Right ventricle myocardium inferior (tissue), 1 donor: Measurements from ENCODE around the gene EEF1A1. TPM values are rescaled to one million over a fixed set of nuclear protein-coding genes. Genes with fewer than 3 reads are reported as not detected.
"Not testable (repeated sequence)": the region's sequence is repeated elsewhere in the genome, so short reads cannot be mapped to it uniquely, and the experiment has no call there.

Experiments used
- ATAC-seq: fragments of 200-7000 bp; cut with Tn5 transposase; one replicate; pipeline ENCODE4 v1.9.1; 2020; ENCODE audit warnings: mild to moderate bottlenecking, moderate library complexity
- DNase-seq: peaks from one replicate; pipeline ENCODE4 v3.0.0; 2021; ENCODE audit errors: missing footprints
- intact Hi-C: fragments of 100-400 bp; cut with DNase I; formaldehyde crosslinking; loops from one replicate; pipeline ENCODE4 v1.11.0; 2022
- total RNA-seq: library from RNA; stranded (reverse); fragmentation: NEBNext Ultra II Directional; extraction: Animal tissue kit (Norgen Biotek cat#: 25700); gene quantifications from one replicate; pipeline ENCODE4 v1.2.1, GENCODE V29; 2021
- donor health status: DM: no; HTN: yes; CAD: no; lungs with severe emphysema.

Gene EEF1A1
- total RNA-seq, 1 donor from 2014 or later, result 1,647 TPM

DNA sequence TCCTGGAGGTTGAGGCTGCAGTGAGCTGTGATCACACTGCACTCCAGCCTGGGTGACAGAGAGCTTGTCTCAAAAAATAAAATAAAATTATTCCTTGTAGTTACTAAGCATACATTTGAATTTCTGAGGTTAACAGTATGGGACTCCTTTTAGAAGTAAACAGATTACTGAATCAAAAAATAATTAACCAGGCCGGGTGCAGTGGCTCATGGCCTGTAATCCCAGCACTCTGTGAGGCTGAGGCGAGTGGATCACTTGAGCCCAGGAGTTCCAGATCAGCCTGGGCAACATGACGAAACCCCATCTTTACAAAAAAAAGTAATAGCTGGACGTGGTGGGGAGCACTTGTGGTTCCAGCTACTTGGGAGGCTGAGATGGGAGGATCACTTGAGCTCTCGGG, 22.1 kb upstream of the EEF1A1 start:
- DNase-seq (no peak), ATAC-seq (no peak)
- intact Hi-C loops, result no loop called here

DNA sequence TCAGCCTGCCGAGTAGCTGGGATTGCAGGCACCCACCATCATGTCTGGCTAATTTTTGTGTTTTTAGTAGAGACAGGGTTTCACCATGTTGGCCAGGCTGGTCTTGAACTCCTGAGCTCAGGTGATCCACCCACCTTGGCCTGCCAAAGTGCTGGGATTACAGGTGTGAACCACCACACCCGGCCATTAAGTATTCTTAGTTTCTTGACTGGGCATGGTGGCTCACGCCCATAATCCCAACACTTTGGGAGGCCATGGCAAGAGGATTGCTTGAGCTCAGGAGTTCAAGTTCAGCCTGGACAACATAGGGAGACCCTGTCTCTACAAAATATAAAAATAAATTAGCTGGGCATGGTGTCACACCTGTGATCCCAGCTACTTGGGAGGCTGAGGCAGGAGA, 21.6 kb upstream of the EEF1A1 start:
- ATAC-seq, DNase-seq, intact Hi-C loops: not testable (repeated sequence)

DNA sequence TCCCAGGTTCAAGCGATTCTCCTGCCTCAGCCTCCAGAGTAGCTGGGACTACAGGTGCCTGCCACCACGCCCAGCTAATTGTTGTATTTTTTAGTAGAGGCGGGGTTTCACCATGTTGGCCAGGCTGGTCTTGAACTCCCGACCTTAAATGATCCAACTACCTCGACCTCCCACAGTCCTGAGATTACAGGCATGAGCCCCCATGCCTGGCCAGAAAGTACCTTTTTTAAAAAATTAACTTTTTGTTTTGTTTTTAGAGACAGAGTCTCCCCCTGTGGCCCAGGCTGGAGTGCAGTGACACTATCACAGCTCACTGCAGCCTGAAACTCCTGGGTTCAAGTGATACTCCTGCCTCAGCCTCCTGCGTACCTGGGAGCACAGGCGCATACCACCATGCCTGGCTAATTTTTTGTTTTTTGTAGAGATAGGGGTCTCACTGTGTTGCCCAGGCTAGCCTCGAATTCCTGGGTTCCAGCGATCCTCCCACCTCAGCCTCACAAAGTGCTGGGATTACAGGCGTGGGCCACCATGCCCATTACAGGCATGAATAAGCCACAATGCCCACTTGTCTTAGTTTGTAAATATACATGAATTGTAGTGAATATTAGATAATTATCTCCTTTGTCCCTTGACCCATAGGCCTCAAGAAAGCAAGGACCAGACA, 17.4 kb upstream of the EEF1A1 start:
- intact Hi-C loops, result no loop called here
- no peak for ATAC-seq
- DNase-seq, result no peak

DNA sequence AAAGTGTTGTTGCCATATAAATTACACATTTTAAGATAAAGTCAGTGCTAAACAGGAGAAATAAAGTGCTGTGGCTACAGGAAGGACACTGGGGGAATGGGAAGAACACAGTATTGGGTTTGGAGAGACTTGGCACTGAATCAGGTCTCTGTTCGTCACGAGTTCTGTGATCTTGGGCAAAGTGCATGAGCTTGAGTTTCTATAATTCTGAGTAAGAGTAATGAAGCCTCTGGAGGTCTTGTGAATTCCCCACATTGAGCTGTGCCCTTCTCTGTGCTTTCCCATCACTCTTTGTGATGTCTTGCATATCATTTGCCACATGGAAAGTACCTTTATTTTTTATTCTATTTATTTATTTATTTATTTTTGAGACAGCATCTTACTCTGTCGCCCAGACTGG, 16.8 kb upstream of the EEF1A1 start:
- intact Hi-C loops, result no loop called here
- no peak for ATAC-seq
- no peak for DNase-seq

DNA sequence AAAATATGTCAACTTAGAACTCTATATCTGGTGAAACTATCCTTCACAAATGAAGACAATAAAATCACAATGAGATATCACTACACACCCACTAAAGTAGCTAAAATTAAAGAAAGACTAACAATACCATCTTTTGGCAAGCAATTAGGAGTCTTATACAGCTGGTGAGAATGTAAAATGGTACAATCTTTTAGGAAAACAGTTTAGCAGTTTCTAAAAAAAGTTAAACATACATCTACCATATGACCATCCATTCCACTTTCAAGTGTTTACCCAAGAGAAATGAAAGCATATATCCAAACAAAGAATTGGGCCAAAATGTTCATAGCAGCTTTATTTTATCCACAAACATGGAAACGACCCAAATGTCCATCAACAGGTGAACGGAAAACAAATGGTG, 13.8 kb upstream of the EEF1A1 start:
- intact Hi-C loops, result no loop called here
- ATAC-seq (no peak), DNase-seq (no peak)

DNA sequence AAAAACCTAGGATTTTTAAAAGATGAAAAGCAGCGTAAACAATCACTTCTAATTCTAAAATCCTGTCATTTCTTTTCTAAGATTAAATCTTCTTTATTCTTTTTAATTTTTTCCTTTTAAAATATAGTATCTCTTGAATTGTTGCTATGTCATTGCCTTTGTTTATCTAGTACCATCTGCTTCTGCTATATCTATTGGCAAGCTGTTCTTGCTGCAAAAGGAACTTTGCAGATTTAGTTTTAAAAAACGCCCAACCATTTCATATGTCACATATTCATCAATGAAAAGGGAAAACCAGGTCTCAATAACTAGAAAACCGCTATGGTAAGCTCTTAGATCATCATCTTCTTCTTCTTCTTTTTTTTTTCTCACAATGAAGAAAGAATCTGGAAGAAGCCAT, 11.5 kb upstream of the EEF1A1 start:
- no peak for DNase-seq
- intact Hi-C loops, result no loop called here
- ATAC-seq, result no peak

DNA sequence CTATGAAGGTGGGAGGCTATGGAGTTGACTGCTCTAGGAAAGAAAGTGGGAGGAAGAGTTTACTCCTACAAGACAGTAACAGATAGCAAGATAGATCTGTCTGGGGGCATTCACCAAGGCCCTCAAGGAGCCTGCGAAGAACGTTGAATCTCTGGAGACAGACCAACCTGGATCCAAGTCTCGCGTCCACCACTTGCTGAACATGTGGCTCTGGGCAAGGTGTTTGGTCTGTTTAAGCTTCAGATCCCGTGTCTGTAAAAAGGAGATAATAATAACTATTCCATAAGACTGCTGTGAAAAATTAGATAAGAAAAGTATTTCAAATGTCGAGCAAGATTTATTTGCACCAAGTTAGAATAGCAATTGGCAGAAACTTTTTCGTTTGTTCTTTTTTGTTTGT, 8.1 kb upstream of the EEF1A1 start:
- intact Hi-C loops, result no loop called here
- DNase-seq (no peak), ATAC-seq (no peak)

DNA sequence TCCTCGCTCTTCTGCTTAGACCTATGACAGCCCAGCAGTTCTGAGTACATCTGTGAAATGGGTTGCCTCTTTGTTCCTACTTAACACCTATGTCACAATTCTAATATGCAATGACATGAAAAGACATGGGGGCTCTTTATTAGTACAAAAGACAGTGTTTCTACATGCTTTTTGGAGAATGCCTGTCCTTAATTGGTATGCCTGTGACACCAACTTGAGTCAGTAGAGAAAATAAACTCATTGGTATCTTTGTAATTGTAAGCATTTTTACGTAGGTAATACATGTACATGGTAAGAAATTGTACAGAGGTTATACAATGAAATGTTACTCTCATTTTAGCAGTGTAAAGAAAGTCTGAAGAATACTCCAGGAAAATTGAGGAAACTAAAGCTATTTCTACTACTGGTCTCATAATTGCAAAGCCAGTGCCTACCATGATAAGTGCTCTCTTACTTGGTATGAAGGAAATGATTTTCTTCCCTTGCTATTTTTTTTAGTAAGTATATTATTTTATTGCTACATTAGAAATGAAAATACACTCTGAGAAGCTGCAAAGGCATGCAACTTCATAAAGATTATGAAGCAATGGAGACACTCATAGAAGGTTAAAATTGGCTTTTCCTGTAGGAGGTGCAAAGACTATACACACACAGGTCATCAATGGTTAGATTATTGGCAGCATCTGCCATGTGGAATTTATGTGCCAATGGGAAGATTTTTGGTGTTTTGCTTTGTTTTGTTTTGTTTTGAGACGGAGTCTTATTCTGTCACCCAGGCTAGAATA, 4.9 kb upstream of the EEF1A1 start:
- DNase-seq, result no peak
- intact Hi-C loops, result no loop called here
- ATAC-seq, result no peak

DNA sequence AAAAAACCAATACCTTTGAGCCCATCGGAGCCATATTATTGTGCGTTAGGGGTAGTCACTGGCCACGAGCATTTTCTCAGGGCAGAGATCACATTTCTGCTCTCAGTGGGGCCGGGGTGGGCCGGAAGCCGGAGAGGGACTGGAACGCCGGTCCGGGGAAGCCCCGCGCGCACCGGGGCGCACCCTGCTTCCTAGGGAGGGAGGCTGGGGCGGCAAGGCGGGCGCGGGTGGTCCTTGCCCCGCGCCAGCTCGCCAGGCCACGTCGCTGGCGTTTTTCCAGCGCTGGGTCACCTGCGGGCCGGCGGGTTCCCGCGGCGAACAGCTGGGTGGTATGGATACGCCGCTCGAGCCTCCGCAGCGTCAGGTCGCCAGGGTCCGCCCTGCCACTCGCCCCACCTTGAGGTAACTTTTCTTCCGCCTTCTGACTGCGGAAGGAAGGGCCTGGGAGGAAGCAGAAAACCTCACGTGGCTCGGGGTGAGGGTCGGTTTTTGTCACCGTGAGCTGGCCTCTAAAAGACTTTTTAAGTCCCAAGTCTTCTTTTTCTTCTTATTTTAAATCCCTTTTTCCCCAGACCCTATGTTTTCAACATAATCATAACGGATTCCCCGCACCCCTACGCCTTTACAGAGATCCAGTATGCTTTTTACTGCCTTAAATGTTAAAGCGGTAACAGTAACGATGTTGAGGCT, 2.7 kb upstream of the EEF1A1 start:
- DNase-seq (peak; percentile 78), ATAC-seq (no peak)
- intact Hi-C loops, result loop anchor here (5.0 kb wide), 2 partner anchors 44 to 129 kb away; partner anchors contain the start of gene SLC17A5

DNA sequence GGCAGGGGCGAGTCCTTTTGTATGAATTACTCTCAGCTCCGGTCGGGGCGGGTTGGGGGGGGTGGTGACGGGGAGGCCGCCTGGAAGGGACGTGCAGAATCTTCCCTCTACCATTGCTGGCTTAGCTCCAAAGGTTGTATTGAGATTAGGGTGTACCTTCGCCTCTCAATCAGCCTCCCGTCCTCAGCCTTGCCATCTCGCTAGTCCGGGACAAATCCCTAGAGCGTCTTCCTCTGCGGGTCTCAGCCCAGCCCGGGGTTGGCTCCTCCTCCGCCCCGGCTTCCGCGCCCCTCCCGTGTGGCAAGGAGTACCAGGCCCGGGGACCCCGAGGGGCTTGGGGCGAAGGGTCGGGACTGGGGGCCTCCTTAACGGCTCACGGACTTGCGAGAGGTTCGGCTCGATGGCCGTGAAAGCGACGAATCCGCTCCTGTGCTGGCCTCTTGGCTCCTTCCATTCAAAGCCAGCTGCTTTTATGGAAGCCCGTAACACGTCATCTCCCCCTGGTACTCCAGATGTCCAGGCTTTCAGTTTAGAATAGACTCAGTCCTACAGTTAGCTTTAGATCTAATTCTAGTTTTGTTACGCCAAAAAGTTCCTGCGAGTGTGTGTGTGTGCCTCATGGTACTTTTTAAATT, 636 bp upstream of the EEF1A1 start:
- DNase-seq, result peak; percentile 85
- intact Hi-C loops, result loop anchor here (2.0 to 5.0 kb wide), 3 partner anchors 46 to 131 kb away; partner anchors contain the start of gene SLC17A5
- peak; percentile 58 for ATAC-seq

DNA sequence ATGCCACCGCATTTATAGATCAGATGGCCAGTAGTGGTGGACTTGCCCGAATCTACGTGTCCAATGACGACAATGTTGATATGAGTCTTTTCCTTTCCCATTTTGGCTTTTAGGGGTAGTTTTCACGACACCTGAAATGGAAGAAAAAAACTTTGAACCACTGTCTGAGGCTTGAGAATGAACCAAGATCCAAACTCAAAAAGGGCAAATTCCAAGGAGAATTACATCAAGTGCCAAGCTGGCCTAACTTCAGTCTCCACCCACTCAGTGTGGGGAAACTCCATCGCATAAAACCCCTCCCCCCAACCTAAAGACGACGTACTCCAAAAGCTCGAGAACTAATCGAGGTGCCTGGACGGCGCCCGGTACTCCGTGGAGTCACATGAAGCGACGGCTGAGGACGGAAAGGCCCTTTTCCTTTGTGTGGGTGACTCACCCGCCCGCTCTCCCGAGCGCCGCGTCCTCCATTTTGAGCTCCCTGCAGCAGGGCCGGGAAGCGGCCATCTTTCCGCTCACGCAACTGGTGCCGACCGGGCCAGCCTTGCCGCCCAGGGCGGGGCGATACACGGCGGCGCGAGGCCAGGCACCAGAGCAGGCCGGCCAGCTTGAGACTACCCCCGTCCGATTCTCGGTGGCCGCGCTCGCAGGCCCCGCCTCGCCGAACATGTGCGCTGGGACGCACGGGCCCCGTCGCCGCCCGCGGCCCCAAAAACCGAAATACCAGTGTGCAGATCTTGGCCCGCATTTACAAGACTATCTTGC, 725 bp downstream of the EEF1A1 start:
- ATAC-seq, result peak; percentile 60
- intact Hi-C loops, result loop anchor here (2.0 to 5.0 kb wide), 3 partner anchors 47 to 132 kb away; partner anchors contain the start of gene SLC17A5
- peak; percentile 91 for DNase-seq

DNA sequence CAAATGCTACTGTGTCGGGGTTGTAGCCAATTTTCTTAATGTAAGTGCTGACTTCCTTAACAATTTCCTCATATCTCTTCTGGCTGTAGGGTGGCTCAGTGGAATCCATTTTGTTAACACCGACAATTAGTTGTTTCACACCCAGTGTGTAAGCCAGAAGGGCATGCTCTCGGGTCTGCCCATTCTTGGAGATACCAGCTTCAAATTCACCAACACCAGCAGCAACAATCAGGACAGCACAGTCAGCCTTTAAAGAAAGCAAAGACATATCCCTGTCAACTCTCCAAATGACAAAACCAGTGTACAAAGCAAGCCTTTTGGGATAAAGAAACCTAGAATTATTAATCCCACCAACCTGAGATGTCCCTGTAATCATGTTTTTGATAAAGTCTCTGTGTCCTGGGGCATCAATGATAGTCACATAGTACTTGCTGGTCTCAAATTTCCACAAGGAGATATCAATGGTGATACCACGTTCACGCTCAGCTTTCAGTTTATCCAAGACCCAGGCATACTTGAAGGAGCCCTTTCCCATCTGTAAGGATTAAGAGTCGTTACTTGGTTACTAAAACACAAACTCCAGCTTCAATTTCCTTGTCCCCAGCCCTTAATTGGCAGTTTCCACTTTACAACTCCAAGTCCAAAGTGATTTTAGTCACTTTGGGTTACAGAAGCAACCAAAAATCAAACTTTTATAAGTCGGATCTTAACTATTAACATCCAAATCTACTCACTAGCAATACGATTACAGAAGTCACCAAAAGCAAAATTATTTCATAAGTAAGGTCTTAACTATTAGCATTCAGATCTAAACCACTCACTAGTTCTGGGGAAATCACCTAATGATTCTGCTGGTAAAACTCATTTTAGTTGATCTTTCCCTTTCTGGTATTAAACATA, 1.6 kb downstream of the EEF1A1 start:
- ATAC-seq, intact Hi-C loops, DNase-seq: not testable (repeated sequence)

DNA sequence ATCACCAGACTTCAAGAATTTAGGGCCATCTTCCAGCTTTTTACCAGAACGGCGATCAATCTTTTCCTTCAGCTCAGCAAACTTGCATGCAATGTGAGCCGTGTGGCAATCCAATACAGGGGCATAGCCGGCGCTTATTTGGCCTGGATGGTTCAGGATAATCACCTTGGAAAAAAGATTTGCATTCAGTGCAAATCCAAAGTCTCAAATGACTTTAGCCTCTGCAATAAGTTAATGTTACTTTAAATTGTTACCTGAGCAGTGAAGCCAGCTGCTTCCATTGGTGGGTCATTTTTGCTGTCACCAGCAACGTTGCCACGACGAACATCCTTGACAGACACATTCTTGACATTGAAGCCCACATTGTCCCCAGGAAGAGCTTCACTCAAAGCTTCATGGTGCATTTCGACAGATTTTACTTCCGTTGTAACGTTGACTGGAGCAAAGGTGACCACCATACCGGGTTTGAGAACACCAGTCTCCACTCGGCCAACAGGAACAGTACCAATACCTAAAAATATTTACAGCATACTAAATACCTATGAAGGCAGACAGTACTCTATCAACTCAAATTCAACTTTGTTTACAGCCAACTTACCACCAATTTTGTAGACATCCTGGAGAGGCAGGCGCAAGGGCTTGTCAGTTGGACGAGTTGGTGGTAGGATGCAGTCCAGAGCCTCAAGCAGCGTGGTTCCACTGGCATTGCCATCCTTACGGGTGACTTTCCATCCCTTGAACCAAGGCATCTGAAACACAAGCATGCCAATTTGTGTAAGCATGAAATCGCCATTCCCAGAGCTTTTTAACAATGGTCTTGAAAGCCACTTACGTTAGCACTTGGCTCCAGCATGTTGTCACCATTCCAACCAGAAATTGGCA, 2.5 kb downstream of the EEF1A1 start:
- DNase-seq, ATAC-seq, intact Hi-C loops: not testable (repeated sequence)

DNA sequence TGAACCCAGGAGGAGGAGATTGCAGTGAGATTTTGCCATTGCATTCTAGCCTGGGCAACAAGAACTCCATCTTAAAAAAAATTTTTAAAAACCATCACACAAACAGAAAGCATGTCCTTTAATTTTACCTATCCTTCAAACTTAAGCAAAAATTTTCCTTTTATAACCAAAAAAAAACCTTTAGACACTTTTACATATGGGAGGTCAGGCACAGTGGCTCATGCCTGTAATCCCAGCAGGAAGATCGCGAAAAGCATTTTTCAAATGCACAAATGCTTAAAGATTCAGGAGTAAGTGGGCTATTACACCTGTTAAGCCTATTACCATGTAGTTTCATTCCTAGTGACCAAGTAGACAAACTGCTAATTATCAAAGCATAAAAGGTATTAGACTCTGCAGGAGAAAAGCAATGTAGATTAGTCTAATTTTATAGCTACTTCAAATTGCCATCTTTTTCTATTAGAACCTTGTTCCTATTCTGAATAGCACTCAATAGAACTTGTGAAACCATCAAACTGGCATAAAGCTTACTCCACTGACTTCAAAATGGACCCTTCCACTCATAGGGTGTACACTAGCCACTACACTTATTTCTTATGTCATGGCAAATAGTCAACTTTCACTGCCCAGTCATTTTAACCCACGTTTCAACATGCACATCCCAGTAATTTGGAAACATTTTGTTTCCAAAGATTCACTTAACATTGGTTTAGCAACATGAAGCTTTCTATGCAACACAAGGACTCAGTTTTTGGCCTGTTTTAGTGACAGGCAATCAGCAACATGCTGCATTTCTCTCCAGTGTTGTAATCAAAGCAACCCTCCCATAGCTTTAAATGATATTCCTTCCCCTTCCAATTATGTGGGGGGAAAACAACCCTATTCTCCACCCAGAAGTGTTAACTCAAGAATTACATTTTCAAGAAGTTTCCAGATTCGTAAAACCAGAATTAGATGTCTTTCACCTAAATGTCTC, 4.0 kb downstream of the EEF1A1 start:
- intact Hi-C loops, result no loop called here
- DNase-seq (no peak), ATAC-seq (no peak)

DNA sequence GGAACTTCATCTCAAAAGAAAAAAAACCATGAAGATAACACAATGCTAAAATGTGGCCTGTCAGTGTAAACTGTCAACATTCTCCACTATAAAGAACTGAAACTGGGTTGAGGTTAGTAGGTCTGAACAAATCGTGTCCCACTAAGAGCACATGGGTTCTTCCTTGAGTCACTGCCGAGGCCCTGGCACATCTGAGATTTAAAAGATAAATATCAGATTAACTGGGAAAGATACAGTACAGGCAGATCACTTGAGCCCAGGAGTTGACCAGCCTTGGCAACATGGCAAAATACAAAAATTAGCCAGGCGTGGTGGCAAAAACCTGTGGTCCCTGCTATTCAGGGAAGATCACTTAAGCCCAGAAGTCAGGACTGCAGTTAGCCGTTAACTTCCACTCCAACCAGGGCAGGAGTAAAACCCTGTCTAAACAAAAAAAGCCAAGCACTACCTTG, 5.6 kb downstream of the EEF1A1 start:
- ATAC-seq (no peak), DNase-seq (no peak)
- intact Hi-C loops, result loop anchor here (1.0 kb wide), 1 partner anchor 96 kb away; no protein-coding TSS in a partner anchor
